Fibroblast of lung (primary cell): ENCODE data around the gene VKORC1L1. TPM values are rescaled to one million over a fixed set of nuclear protein-coding genes. Genes with fewer than 3 reads are reported as not detected.
"Not testable (repeated sequence)": the region's sequence is repeated elsewhere in the genome, so short reads cannot be mapped to it uniquely, and the experiment has no call there.

Experiments
- DNase-seq, 2 donors: peaks; one replicate each; pipeline versions ENCODE4 v3.0.0 to v3.0.0-alpha.2; 2010; ENCODE audit warnings: low read depth in 2 of 2
- H2AFZ ChIP-seq: 2 replicates; pipeline ENCODE4 v1.5.1; 2012; ENCODE audit warnings: low read length, control low read depth, inconsistent platforms
- H3K27ac ChIP-seq: 2 replicates; pipeline ENCODE4 v1.5.1; 2011; ENCODE audit warnings: low read length, control low read depth; ENCODE audit not compliant: insufficient read depth
- H3K27me3 ChIP-seq: 2 replicates; pipeline ENCODE4 v1.5.1; 2011; ENCODE audit warnings: mild to moderate bottlenecking, low read length; ENCODE audit not compliant: control insufficient read depth, insufficient read depth
- H3K36me3 ChIP-seq: 2 replicates; pipeline ENCODE4 v1.5.1; 2011; ENCODE audit warnings: low read length; ENCODE audit not compliant: control insufficient read depth, insufficient read depth
- H3K4me1 ChIP-seq: 2 replicates; pipeline ENCODE4 v1.5.1; 2011; ENCODE audit warnings: low read length; ENCODE audit not compliant: control insufficient read depth, insufficient read depth; ENCODE audit errors: extremely low read depth
- H3K4me2 ChIP-seq: 2 replicates; pipeline ENCODE4 v1.5.1; 2011; ENCODE audit warnings: low read length, control low read depth; ENCODE audit not compliant: insufficient read depth; ENCODE audit errors: extremely low read depth
- H3K4me3 ChIP-seq, 4 experiments: fragments of 200-600 bp in 1 of 4; sonication (generic) in 1 of 4; replicated peaks in 1 of 4; 2 replicates each; pipeline ENCODE4 v1.5.1; 2011 to 2016; ENCODE audit warnings: low read length in 4 of 4, low read depth in 3 of 4, mild to moderate bottlenecking in 3 of 4, control low read depth in 2 of 4, inconsistent platforms in 1 of 4, mixed read lengths in 1 of 4; ENCODE audit not compliant: insufficient read depth in 1 of 4; ENCODE audit errors: control extremely low read depth in 1 of 4
- H3K79me2 ChIP-seq: 2 replicates; pipeline ENCODE4 v1.5.1; 2012; ENCODE audit warnings: mild to moderate bottlenecking, low read length, inconsistent platforms; ENCODE audit not compliant: control insufficient read depth, insufficient read depth
- H3K9ac ChIP-seq: 2 replicates; pipeline ENCODE4 v1.5.1; 2011; ENCODE audit warnings: mild to moderate bottlenecking, low read length, control low read depth; ENCODE audit not compliant: insufficient read depth
- H3K9me3 ChIP-seq: 2 replicates; pipeline ENCODE4 v1.5.1; 2012; ENCODE audit warnings: low read depth, low read length; ENCODE audit not compliant: control insufficient read depth, insufficient read depth
- H4K20me1 ChIP-seq: 2 replicates; pipeline ENCODE4 v1.5.1; 2011; ENCODE audit warnings: low read length; ENCODE audit not compliant: control insufficient read depth, insufficient read depth; ENCODE audit errors: extremely low read depth
- EZH2 ChIP-seq: IDR thresholded peaks from 2 replicates; pipeline ENCODE4 v1.5.1; 2012; ENCODE audit warnings: low read length, control low read depth, mild to moderate bottlenecking; ENCODE audit errors: missing control alignments
- polyA plus RNA-seq, 2 donors: library from polyadenylated mRNA; depleted of rRNA in 1 of 2; stranded (reverse) in 1 of 2; unstranded in 1 of 2; fragments of >200 nt; gene quantifications; 2 replicates each; pipeline ENCODE4 v1.2.1, GENCODE V29; 2011 to 2012; ENCODE audit warnings: missing spikeins in 1 of 2
- total RNA-seq: library from RNA; depleted of rRNA; stranded (reverse); fragments of >200 nt; gene quantifications from 2 replicates; pipeline ENCODE4 v1.2.1, GENCODE V29; 2014
- TF ChIP-seq, protein P1 (sequence below), 2 donors: IDR thresholded peaks in 1 of 2; conservative IDR thresholded peaks in 1 of 2; 1 replicate in 1 of 2; 2 replicates in 1 of 2; pipeline ENCODE4 v1.5.1; 2011 to 2012; ENCODE audit warnings: low read length in 2 of 2, control low read depth in 1 of 2, inconsistent platforms in 1 of 2, low read depth in 1 of 2, mild to moderate bottlenecking in 1 of 2

Gene VKORC1L1
- total and polyA plus RNA-seq, 2 donors (not counting 1 experiment from before 2014, with no cell fraction given), result 12.7 to 24.2 TPM

DNA sequence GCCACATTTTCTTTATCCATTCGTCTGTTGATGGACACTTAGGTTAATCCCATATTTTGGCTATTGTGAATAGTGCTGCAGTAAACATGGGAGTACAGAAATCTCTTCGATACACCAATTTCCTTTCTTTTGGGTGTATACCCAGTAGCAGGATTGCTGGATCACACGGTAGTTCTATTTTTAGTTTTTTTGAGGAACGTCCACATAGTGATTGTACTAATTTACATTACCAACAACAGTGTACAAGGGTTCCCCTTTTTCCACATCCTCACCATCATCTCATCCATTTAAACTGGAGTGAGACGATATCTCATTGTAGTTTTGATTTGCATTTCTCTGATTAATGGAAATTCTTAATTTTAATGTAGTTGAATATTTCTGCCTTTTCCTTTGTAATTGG is 19.3 kb downstream of the VKORC1L1 start:
- H4K20me1 ChIP-seq, result no peaks in the 10 kb centered on the region
- H3K4me2 ChIP-seq, result no peak overlapping the region
- DNase-seq, result no peak
- no peak overlapping the region for H2AFZ ChIP-seq
- no peak overlapping the region for H3K4me3 ChIP-seq
- H3K27me3 ChIP-seq, result no peaks in the 10 kb centered on the region
- H3K9ac ChIP-seq, result no peak overlapping the region
- peaks cover 4% of the 10 kb centered on the region for H3K79me2 ChIP-seq
- H3K9me3 ChIP-seq, result no peaks in the 10 kb centered on the region
- H3K4me1 ChIP-seq, result no peaks in the 10 kb centered on the region
- H3K27ac ChIP-seq, result no peak overlapping the region
- TF ChIP-seq, protein P1, sequence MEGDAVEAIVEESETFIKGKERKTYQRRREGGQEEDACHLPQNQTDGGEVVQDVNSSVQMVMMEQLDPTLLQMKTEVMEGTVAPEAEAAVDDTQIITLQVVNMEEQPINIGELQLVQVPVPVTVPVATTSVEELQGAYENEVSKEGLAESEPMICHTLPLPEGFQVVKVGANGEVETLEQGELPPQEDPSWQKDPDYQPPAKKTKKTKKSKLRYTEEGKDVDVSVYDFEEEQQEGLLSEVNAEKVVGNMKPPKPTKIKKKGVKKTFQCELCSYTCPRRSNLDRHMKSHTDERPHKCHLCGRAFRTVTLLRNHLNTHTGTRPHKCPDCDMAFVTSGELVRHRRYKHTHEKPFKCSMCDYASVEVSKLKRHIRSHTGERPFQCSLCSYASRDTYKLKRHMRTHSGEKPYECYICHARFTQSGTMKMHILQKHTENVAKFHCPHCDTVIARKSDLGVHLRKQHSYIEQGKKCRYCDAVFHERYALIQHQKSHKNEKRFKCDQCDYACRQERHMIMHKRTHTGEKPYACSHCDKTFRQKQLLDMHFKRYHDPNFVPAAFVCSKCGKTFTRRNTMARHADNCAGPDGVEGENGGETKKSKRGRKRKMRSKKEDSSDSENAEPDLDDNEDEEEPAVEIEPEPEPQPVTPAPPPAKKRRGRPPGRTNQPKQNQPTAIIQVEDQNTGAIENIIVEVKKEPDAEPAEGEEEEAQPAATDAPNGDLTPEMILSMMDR (conservative IDR thresholded peaks at IDR 0.05 in 1 of 2, IDR thresholded peaks at IDR 0.05 in 1 of 2; ENCODE audit: low read depth in 1 of 2, low read length in 2 of 2), result no peak
- TF ChIP-seq EZH2, result no peak
- no peaks in the 10 kb centered on the region for H3K36me3 ChIP-seq

DNA sequence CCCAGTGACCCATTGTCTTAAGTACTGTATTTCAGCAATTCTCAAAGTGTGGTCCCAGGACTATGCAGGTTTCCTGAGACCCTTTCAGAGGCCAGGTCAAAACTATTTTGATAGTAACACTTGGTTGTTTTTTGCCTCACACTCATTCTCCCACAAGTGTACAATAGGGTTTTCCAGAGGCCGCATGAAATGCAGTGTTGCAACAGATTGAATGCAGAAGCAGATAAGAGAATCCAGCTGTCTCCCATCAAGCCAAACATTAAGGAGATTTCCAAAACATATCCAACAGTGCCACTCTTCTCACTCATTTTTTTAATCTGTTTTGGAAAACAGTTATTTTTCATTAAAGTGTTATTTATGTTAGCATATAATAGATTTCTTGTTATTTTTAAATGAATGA is 20.0 kb downstream of the VKORC1L1 start:
- H3K4me2 ChIP-seq, result no peak overlapping the region
- H2AFZ ChIP-seq, result no peak overlapping the region
- H3K9me3 ChIP-seq, result no peaks in the 10 kb centered on the region
- no peak overlapping the region for H3K27ac ChIP-seq
- TF ChIP-seq, protein P1 (conservative IDR thresholded peaks at IDR 0.05 in 1 of 2, IDR thresholded peaks at IDR 0.05 in 1 of 2; ENCODE audit: low read depth in 1 of 2, low read length in 2 of 2), result no peak
- no peak for TF ChIP-seq EZH2
- H3K4me3 ChIP-seq, result no peak overlapping the region
- peaks cover 4% of the 10 kb centered on the region for H3K79me2 ChIP-seq
- H3K9ac ChIP-seq, result no peak overlapping the region
- H4K20me1 ChIP-seq, result no peaks in the 10 kb centered on the region
- no peaks in the 10 kb centered on the region for H3K4me1 ChIP-seq
- no peaks in the 10 kb centered on the region for H3K36me3 ChIP-seq
- H3K27me3 ChIP-seq, result no peaks in the 10 kb centered on the region
- peak in 1 of 2 donors; percentile 69 for DNase-seq

DNA sequence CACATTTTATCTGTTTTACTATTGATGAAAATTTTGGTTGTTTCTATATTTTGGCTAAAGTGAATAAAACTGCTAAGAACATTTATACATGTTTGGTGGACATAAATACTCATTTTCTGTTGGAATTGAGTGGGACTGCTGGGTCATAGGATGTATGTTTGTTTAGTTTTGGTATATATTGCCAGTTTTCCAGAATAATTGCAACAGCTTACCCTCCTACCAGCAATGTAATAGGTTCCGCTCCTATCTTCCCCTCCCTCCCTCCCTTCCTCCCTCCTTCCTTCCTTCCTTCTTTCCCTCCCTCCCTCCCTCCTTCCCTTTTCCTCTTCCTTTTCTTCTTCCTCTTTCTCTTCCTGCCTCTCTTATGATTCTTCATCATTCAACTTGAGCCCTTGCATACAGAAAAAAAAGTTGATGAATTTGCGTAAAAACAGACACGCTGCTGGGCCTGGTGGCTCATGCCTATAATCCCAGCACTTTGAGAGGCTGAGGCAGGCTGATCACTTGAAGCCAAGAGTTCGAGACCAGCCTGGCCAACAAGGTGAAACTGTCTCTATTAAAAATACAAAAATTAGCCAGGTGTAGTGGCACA is 23.5 kb downstream of the VKORC1L1 start:
- DNase-seq, result peak in 1 of 2 donors; percentile 18
- Histone ChIP-seq H2AFZ (no peak overlapping the region), H3K27me3 (no peaks in the 10 kb centered on the region), H4K20me1 (no peaks in the 10 kb centered on the region), H3K9ac (no peak overlapping the region), H3K4me1 (no peaks in the 10 kb centered on the region), H3K9me3 (no peaks in the 10 kb centered on the region), H3K36me3 (no peaks in the 10 kb centered on the region), H3K4me3 (no peak overlapping the region), H3K79me2 (peaks cover 4% of the 10 kb centered on the region), H3K4me2 (no peak overlapping the region), H3K27ac (no peak overlapping the region)
- TF ChIP-seq, protein P1 (conservative IDR thresholded peaks at IDR 0.05 in 1 of 2, IDR thresholded peaks at IDR 0.05 in 1 of 2; ENCODE audit: low read depth in 1 of 2, low read length in 2 of 2), result no peak
- no peak for TF ChIP-seq EZH2

DNA sequence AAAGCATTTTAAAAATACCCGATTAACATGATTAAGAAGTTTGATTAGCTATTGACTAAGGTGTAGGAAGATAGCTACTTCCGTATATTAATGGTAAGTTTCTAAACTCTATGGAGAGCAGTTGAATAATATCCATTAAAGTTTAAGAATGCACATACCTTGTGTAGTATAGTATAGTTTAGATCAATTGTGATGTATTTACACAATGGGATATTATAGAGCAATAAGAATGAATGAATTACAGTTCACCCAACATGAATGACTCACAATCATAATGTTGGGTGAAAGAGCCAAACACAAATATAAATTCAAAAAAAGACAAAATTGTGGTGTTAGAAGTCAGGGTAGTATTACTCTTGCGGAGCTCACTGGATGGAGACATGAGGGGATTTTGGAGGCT is 24.4 kb downstream of the VKORC1L1 start:
- H3K9me3 ChIP-seq, H3K4me2 ChIP-seq, H3K4me1 ChIP-seq, DNase-seq, H3K27me3 ChIP-seq, H4K20me1 ChIP-seq, H3K4me3 ChIP-seq, H2AFZ ChIP-seq, H3K79me2 ChIP-seq, H3K9ac ChIP-seq, H3K27ac ChIP-seq, H3K36me3 ChIP-seq: not testable (repeated sequence)
